K562 (cell line): ENCODE results near the gene KNCN. TPM values are rescaled to one million over a fixed set of nuclear protein-coding genes. Genes with fewer than 3 reads are reported as not detected.

ENCODE experiments used
- ATAC-seq: fragments of 200-7000 bp; cut with Tn5 transposase; 3 replicates; pipeline ENCODE4 v1.9.1; 2020; ENCODE audit warnings: moderate library complexity
- BruUV-seq: library from RNA; stranded (reverse); fragments of 400-500 nt; replicated peaks from 2 replicates; lab custom pipeline; 2021; lab: Mats Ljungman, UMichigan
- CTCF ChIA-PET: fragments of 300-600 bp; formaldehyde crosslinking; extraction: SDS; loops from one replicate; lab custom pipeline; 2021; ENCODE audit warnings: low intra/inter-chr PET ratio; lab: Yijun Ruan, JAX
- POLR2A ChIA-PET: fragments of 300-600, 350-650 bp; sonication (Branson Sonifier 250); formaldehyde crosslinking; extraction: SDS; loops from one replicate; lab custom pipeline; 2021; ENCODE audit warnings: antibody characterized with exemption, inconsistent platforms; lab: Yijun Ruan, JAX
- DNase-seq, 4 experiments: peaks; one replicate each; pipeline versions ENCODE4 v3.0.0 to v3.0.0-alpha.2; 2011 to 2018; ENCODE audit warnings: low spot score in 3 of 4, mixed read lengths in 3 of 4; ENCODE audit errors: extremely low read depth in 1 of 4
- FAIRE-seq: peaks from 2 replicates; lab custom pipeline; 2011; peaks lifted over from hg19 to GRCh38; lab: Jason Lieb, UNC
- H2AFZ ChIP-seq: 2 replicates; pipeline ENCODE4 v1.6.0; 2011; ENCODE audit warnings: low read depth, low read length, control low read depth, inconsistent platforms
- H3K27ac ChIP-seq: fragments of 200-600 bp; 3 replicates; pipeline ENCODE4 v1.8.0; 2011; ENCODE audit warnings: low read depth, mild to moderate bottlenecking, control low read depth, inconsistent platforms, low read length, moderate library complexity, mixed read lengths; ENCODE audit errors: extremely low read depth
- H3K27me3 ChIP-seq, 2 experiments: fragments of 300-600 bp in 1 of 2; 2 replicates in 1 of 2; 3 replicates in 1 of 2; pipeline versions ENCODE4 v1.6.0 to v1.8.0; 2011; ENCODE audit warnings: inconsistent platforms in 2 of 2, low read length in 2 of 2, mild to moderate bottlenecking in 1 of 2, mixed read lengths in 1 of 2, moderate library complexity in 1 of 2; ENCODE audit not compliant: control insufficient read depth in 2 of 2, insufficient read depth in 2 of 2
- H3K36me3 ChIP-seq: fragments of 300-600 bp; 3 replicates; pipeline ENCODE4 v1.8.0; 2011; ENCODE audit warnings: mild to moderate bottlenecking, low read length, inconsistent platforms; ENCODE audit not compliant: control insufficient read depth, insufficient read depth
- H3K4me1 ChIP-seq, 2 experiments: fragments of 200-600 bp in 1 of 2; replicated peaks in 1 of 2; 2 replicates in 1 of 2; 3 replicates in 1 of 2; pipeline versions ENCODE4 v1.5.1 to v1.8.0; 2011; ENCODE audit warnings: inconsistent platforms in 2 of 2, low read length in 2 of 2, mild to moderate bottlenecking in 1 of 2, mixed read lengths in 1 of 2, moderate library complexity in 1 of 2; ENCODE audit not compliant: control insufficient read depth in 2 of 2, insufficient read depth in 2 of 2
- H3K4me2 ChIP-seq: 2 replicates; pipeline ENCODE4 v1.6.1; 2011; ENCODE audit warnings: low read length, control low read depth, inconsistent platforms, mixed read lengths; ENCODE audit not compliant: insufficient read depth
- H3K4me3 ChIP-seq: fragments of 200-600 bp; sonication (generic), shearing (Covaris generic); 2 replicates; pipeline ENCODE4 v1.5.1; 2016; ENCODE audit warnings: control low read depth, inconsistent platforms
- H3K79me2 ChIP-seq: fragments of 200-600 bp; 3 replicates; pipeline ENCODE4 v1.8.0; 2011; ENCODE audit warnings: low read length, inconsistent platforms; ENCODE audit not compliant: control insufficient read depth, insufficient read depth
- H3K9ac ChIP-seq, 2 experiments: 2 replicates each; pipeline versions ENCODE4 v1.6.0 to v1.6.1; 2011; ENCODE audit warnings: low read depth in 2 of 2, low read length in 2 of 2, control low read depth in 1 of 2, inconsistent platforms in 1 of 2, mild to moderate bottlenecking in 1 of 2, mixed read lengths in 1 of 2; ENCODE audit not compliant: insufficient read depth in 1 of 2
- H3K9me1 ChIP-seq: one replicate; pipeline ENCODE4 v1.6.0; 2011; ENCODE audit warnings: inconsistent platforms, mild to moderate bottlenecking, low read length, moderate library complexity; ENCODE audit not compliant: control insufficient read depth, insufficient read depth
- H3K9me3 ChIP-seq: replicated peaks from 2 replicates; pipeline ENCODE4 v1.5.1; 2011; ENCODE audit warnings: low read depth, low read length, inconsistent platforms; ENCODE audit not compliant: control insufficient read depth, insufficient read depth
- H4K20me1 ChIP-seq: replicated peaks from 2 replicates; pipeline ENCODE4 v1.6.1; 2011; ENCODE audit warnings: low read length, inconsistent platforms, mixed read lengths; ENCODE audit not compliant: control insufficient read depth, insufficient read depth
- KHSRP ChIP-seq: fragments of 450-650 bp; IDR thresholded peaks from 2 replicates; pipeline ENCODE4 v1.6.1; 2017
- PML ChIP-seq: IDR thresholded peaks from 2 replicates; pipeline ENCODE4 v1.6.1; 2012; ENCODE audit warnings: low read length, inconsistent platforms
- RBM14 ChIP-seq: fragments of 200-400 bp; formaldehyde crosslinking; IDR thresholded peaks from 2 replicates; pipeline ENCODE4 v1.6.1; 2018; ENCODE audit warnings: low read depth, mild to moderate bottlenecking, low read length, moderate library complexity, borderline replicate concordance; ENCODE audit not compliant: insufficient read depth
- SNIP1 ChIP-seq: fragments of 450-650 bp; IDR thresholded peaks from 2 replicates; pipeline ENCODE4 v1.7.1; 2017; ENCODE audit warnings: low read depth, mild to moderate bottlenecking
- ZBTB9 ChIP-seq: fragments of 450-650 bp; formaldehyde crosslinking; IDR thresholded peaks from 2 replicates; pipeline ENCODE4 v1.4.0; 2020; ENCODE audit warnings: mild to moderate bottlenecking, moderate library complexity
- ZNF639 ChIP-seq, 2 experiments: fragments of 200-800 bp in 1 of 2; sonication (Bioruptor generic) in 1 of 2; sonication (generic) in 1 of 2; formaldehyde crosslinking in 1 of 2; IDR thresholded peaks in 1 of 2; conservative IDR thresholded peaks in 1 of 2; 2 replicates each; pipeline versions ENCODE4 v1.5.0 to v1.6.1; 2016 to 2020; ENCODE audit warnings: missing compliant biosample characterization in 1 of 2, missing genetic modification characterization in 1 of 2, missing genetic modification reagents in 1 of 2
- WGBS: fragments of 100-300 bp; shearing (Covaris generic); methylation state at CpG from one replicate; pipeline ENCODE4 v1.1.6; 2016; ENCODE audit warnings: low coverage, mixed read lengths; ENCODE audit not compliant: insufficient coverage; ENCODE audit errors: missing lambda C conversion rate; 5-methylcytosine and 5-hydroxymethylcytosine counted together
- in situ Hi-C: fragments of 300-500 bp; cut with MboI; formaldehyde crosslinking; loops from 4 replicates; pipeline ENCODE4 v1.15.0; 2018; ENCODE audit warnings: inconsistent platforms, mixed read lengths
- intact Hi-C: fragments of 100-400 bp; cut with micrococcal nuclease; formaldehyde crosslinking; loops from 2 replicates; pipeline ENCODE4 v1.14.2; 2022
- polyA plus RNA-seq, 8 experiments: library from polyadenylated mRNA; depleted of rRNA in 4 of 8; stranded (reverse) in 5 of 8; unstranded in 3 of 8; fragments of >200 nt; fragmentation: Nextera tagmentation in 2 of 8; fragmentation: Illumina TruSeq in 1 of 8; extraction: Ambion mirVana in 2 of 8; extraction: Trizol in 1 of 8; gene quantifications; 2 replicates each; pipeline versions ENCODE4 v1.2.1 to v1.2.3, GENCODE V29; 2011 to 2014; ENCODE audit warnings: inconsistent platforms in 1 of 8, missing spikeins in 1 of 8
- total RNA-seq, 7 experiments: library from RNA; depleted of rRNA in 6 of 7; stranded (reverse); fragments of >200 nt in 6 of 7; fragmentation: Illumina TruSeq in 2 of 7; extraction: Trizol in 2 of 7; gene quantifications; 2 replicates each; pipeline versions ENCODE4 v1.2.1 to v1.2.3, GENCODE V29; 2011 to 2021; ENCODE audit warnings: low replicate concordance in 1 of 7

The KNCN gene
- total and polyA plus RNA-seq, 9 of the 15 experiments (the other 6 are each of a cell fraction or from before 2014, with no cell fraction given) = not detected

DNA sequence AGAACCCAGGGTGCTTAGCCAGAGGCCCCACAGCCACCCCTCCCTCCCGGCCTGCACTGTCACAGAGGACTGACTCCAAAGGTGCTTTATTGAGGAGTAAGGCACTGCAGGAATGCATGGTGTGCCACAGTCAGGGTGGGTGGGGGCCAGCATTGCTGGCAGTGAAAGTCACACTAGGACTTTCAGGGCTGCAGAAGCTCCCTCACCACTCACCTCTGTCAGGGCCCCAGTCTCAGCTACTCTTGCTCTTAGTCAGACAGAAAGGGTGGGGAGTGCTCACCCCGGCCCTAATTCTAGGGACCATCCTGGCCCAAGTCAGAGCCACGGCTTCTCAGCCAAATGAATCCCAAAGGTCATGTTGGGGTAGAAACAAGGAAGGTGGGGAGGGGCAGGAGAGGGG, 19.4 kb downstream of the KNCN start:
- Histone ChIP-seq H3K27me3 (no peaks in the 10 kb centered on the region), H3K4me2 (no peak overlapping the region), H3K9ac (no peak overlapping the region), H3K9me1 (no peaks in the 10 kb centered on the region), H3K36me3 (no peaks in the 10 kb centered on the region), H4K20me1 (no peaks in the 10 kb centered on the region), H2AFZ (no peak overlapping the region), H3K79me2 (no peaks in the 10 kb centered on the region), H3K4me3 (no peak overlapping the region), H3K27ac (no peak overlapping the region), H3K9me3 (no peaks in the 10 kb centered on the region), H3K4me1 (peaks cover 11 to 20% of the 10 kb centered on the region in 2 experiments)
- no TSS peak for BruUV-seq
- in situ Hi-C loops = no loop called here
- ChIA-PET CTCF (interaction anchor here (0.8 to 7.0 kb wide), 5 partner anchors 16 to 193 kb away, joined by 4 to 144 read pairs (median 4); no protein-coding TSS in a partner anchor), POLR2A (interaction anchor here (0.6 to 1.2 kb wide), 4 partner anchors 11 to 747 kb away, joined by 3 to 4 read pairs (median 3); no protein-coding TSS in a partner anchor)
- WGBS = 24% methylated on average over 3 of the region's 3 CpGs
- DNase-seq = no peak
- intact Hi-C loops = no loop called here
- ATAC-seq = no peak
- TF ChIP-seq RBM14 (no peak), PML (no peak), KHSRP (no peak), SNIP1 (no peak), ZBTB9 (CRISPR knock-in tag) (no peak), ZNF639 (CRISPR knock-in tag; conservative IDR thresholded peaks at IDR 0.05 in 1 of 2, IDR thresholded peaks at IDR 0.05 in 1 of 2) (no peak)
- FAIRE-seq = no peak
